Fibroblast of mammary gland (primary cell): ENCODE measurements around the gene WDHD1.

Experiments used
- DNase-seq: peaks from one replicate; pipeline ENCODE4 v3.0.0-alpha.2; 2010; ENCODE audit warnings: low read depth
- H3K4me3 ChIP-seq: 2 replicates; pipeline ENCODE4 v1.5.1; 2011; ENCODE audit warnings: low read depth, mild to moderate bottlenecking, low read length, moderate library complexity; ENCODE audit not compliant: control insufficient read depth
- CTCF ChIP-seq: conservative IDR thresholded peaks from 2 replicates; pipeline ENCODE4 v1.5.1; 2011; ENCODE audit warnings: low read depth, low read length, inconsistent platforms; ENCODE audit not compliant: control insufficient read depth, insufficient read depth

WDHD1 gene

DNA sequence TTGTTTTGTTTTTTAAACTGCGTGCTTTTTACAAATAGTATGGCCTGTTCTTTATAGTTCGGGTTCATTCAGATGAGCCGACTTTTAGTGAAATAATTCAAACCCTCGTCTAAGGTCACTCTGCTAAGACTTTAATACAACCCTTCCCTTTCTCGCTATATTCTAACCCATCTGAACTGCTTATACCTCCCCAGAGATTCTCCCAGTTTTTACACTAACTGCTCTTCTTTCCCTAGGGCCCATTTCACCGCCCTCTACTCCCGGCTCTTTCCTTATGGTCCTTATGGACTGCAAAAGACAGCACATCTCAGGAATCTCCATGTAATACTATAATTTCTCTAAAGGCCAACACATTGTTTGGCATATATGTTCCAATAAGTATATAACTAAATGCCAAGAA is 26.6 kb upstream of the WDHD1 start:
- no peak for DNase-seq
- TF ChIP-seq CTCF: no peak
- no peak overlapping the region for H3K4me3 ChIP-seq

DNA sequence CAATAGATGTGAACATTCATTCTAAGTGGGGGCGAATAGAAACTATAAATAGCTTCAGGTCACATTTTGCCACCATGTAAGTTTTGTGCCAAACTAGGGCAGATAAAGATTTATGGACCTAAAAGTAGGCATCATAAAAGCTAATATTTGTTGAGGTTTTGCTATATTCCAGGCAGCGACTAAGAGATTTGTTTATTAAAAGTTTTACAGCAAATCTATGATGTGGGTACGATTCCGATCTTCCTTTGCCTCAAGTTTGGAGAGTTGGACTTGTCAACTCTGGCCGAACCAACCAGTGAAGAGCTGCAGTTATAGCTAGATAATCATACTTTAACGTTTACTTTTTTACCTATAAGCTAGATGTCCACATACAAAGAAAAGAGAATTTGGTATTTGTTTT is 26.1 kb upstream of the WDHD1 start:
- no peak for TF ChIP-seq CTCF
- no peak for DNase-seq
- H3K4me3 ChIP-seq: peak overlapping the region; percentile 99

DNA sequence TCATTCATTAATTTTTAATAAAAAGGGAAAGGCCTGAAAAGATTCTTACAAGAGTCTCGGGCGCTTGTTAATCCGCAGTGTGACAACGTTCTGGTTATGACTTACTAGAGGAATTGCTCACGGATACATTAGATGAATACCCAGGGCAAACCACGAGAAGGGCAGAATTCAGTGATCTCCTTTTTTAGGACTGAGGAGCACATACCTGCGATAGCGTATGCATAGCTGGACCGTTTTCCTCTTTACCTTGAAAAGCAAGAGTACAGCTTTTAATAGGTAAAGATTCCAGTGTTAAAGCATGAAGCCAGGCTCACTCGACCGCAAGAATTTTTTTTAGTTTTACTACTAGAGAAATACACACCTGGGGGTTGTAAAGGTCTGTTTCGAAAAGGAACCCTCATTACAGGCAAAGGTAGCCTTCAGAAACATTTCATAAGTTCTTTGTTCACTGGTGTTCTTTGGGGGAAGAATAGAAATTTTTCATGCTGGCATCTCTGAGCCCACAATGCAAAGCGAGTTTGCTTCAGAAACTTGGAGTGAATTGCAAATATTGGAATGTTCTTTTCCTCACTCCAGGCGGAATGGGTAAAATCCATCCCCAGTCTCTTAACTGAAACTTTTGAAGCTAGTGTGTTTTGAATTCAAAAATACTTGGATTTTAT is 25.5 kb upstream of the WDHD1 start:
- DNase-seq: peak; percentile 20
- no peak for TF ChIP-seq CTCF
- peak overlapping the region; percentile 99 for H3K4me3 ChIP-seq

DNA sequence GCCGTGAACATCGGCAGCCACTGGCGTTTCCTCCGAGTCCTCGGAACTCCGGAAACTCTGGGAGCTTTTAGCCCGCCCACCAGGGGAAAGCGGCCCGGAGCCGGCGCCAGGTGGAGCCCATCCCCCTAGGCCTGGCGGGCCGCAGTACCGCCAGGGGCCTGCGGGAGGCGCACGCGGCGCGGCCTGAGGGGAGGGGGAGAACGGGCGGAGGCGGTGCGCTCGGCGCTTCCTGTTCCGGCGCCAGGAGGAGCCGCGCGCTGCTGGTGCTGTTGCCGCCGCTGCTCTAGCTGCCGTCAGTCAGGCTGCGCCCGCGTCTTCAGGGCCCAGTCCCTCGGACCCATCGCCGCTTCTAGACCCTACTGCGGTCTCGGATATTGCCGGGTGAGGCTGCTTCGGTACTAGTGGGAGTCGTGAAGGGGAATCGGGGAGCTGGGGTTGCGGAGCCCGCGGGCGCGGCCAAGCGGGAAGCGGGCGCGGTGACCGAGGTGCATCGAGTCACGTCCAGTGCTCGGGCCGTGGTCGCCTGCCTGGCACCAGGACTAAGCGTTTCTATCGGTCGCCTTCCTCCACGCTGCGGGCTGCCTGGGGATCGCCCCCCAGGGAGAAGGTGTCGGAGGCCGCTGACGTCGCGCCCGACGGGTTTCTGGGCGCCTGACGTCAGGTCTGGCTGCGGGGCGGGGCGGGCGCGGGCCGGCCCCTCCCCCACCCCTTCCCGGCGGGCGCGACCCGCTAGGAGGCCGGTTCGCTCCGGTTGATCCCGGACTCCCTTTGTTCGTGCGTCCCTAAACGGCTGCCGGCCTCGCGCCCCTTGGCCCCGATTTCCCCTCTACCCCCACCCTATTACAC is 24.7 kb upstream of the WDHD1 start, which contains the start of gene MAPK1IP1L:
Gene MAPK1IP1L (plus strand): TSS at position 225 of the 846 bp plus-strand sequence. CDS start 10,037 bp downstream, outside the sequence.
- peak within 1 kb of the TSS; percentile 99 for H3K4me3 ChIP-seq
- peak; percentile 55 for TF ChIP-seq CTCF
- peak; percentile 89 for DNase-seq

DNA sequence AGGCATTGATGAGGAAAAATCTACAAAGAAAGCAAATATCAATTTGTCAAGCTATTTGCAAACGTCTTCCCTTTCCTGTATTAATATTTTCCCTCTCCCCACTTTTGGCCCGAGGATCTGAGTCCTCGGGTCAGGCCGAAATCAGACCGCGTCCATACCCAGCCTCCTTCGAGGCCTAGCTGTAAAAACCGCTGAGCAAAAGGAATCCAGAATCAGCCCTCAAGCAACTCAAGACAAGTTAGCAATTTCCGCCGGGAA is 24.2 kb upstream of the WDHD1 start:
- H3K4me3 ChIP-seq: peak overlapping the region; percentile 55
- no peak for TF ChIP-seq CTCF
- DNase-seq: no peak

- no peak for TF ChIP-seq CTCF
- H3K4me3 ChIP-seq: no peak overlapping the region
- DNase-seq: no peak
Measured at GRCh38 chr14:55048900-55049436, 22.1 kb upstream of the WDHD1 start.
